ENCODE results near the gene MPZL2.

DNA sequence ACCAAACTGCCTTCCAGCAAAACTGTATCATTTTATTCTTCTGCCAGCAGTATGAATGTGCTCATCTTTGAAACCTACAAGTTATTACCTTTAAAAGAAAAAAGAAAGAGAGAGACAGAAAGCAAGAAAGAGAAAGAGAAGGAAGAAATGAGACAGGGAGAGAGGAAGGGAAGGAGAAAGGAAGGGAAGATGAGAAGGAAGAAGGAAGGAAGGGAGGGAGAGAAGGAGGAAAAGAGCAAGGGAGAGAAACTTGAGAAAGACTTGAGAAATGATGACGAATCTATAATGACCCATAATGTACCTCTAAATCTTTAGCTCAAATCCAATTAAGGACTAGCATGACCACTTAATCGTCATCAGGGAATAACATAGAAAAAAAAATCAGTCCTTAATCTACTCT, 27.9 kb downstream of the MPZL2 start:
- TF ChIP-seq, protein P1, sequence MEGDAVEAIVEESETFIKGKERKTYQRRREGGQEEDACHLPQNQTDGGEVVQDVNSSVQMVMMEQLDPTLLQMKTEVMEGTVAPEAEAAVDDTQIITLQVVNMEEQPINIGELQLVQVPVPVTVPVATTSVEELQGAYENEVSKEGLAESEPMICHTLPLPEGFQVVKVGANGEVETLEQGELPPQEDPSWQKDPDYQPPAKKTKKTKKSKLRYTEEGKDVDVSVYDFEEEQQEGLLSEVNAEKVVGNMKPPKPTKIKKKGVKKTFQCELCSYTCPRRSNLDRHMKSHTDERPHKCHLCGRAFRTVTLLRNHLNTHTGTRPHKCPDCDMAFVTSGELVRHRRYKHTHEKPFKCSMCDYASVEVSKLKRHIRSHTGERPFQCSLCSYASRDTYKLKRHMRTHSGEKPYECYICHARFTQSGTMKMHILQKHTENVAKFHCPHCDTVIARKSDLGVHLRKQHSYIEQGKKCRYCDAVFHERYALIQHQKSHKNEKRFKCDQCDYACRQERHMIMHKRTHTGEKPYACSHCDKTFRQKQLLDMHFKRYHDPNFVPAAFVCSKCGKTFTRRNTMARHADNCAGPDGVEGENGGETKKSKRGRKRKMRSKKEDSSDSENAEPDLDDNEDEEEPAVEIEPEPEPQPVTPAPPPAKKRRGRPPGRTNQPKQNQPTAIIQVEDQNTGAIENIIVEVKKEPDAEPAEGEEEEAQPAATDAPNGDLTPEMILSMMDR (conservative IDR thresholded peaks at IDR 0.05; ENCODE audit: low read depth, low read length) = no peak
- no peak for TF ChIP-seq EZH2phosphoT487 (IDR thresholded peaks at IDR 0.05; ENCODE audit: borderline replicate concordance, low read length)
